ENCODE data around the gene AGBL1. TPM values are rescaled to one million over a fixed set of nuclear protein-coding genes. Genes with fewer than 3 reads are reported as not detected.

AGBL1 gene
- total RNA-seq, 1 experiment from 2014 or later: not detected

GRCh38 chr15:86645925-86646500, 566.3 kb downstream of the AGBL1 start:
- no peak for DNase-seq (ENCODE audit: low read depth)

GRCh38 chr15:86647810-86648440, 568.3 kb downstream of the AGBL1 start:
- no peak for DNase-seq (ENCODE audit: low read depth)

GRCh38 chr15:86649277-86649676, 569.6 kb downstream of the AGBL1 start:
- DNase-seq (ENCODE audit: low read depth): no peak

GRCh38 chr15:86650094-86650493, 570.4 kb downstream of the AGBL1 start:
- DNase-seq (ENCODE audit: low read depth): peak; percentile 56

- DNase-seq (ENCODE audit: low read depth): no peak
These were observed 573.9 kb downstream of the AGBL1 start for GRCh38 chr15:86653344-86654197.

GRCh38 chr15:86654501-86654900, 574.8 kb downstream of the AGBL1 start:
- no peak for DNase-seq (ENCODE audit: low read depth)

- no peak for DNase-seq (ENCODE audit: low read depth)
These were observed 577.6 kb downstream of the AGBL1 start for GRCh38 chr15:86657305-86657704.

GRCh38 chr15:86659724-86660411, 580.2 kb downstream of the AGBL1 start:
- no peak for DNase-seq (ENCODE audit: low read depth)

- no peak for DNase-seq (ENCODE audit: low read depth)
These were observed 581.9 kb downstream of the AGBL1 start for GRCh38 chr15:86661580-86661979.

- no peak for DNase-seq (ENCODE audit: low read depth)
These were observed 583.6 kb downstream of the AGBL1 start for GRCh38 chr15:86663304-86663703.

GRCh38 chr15:86663979-86664378, 584.3 kb downstream of the AGBL1 start:
- no peak for DNase-seq (ENCODE audit: low read depth)

GRCh38 chr15:86664581-86664980, 584.9 kb downstream of the AGBL1 start:
- no peak for DNase-seq (ENCODE audit: low read depth)

GRCh38 chr15:86676002-86676401, 596.3 kb downstream of the AGBL1 start:
- no peak for DNase-seq (ENCODE audit: low read depth)

GRCh38 chr15:86677278-86677677, 597.6 kb downstream of the AGBL1 start:
- DNase-seq (ENCODE audit: low read depth): no peak

- no peak for DNase-seq (ENCODE audit: low read depth)
These were observed 605.6 kb downstream of the AGBL1 start for GRCh38 chr15:86685263-86685662.

GRCh38 chr15:86689006-86689405, 609.3 kb downstream of the AGBL1 start:
- DNase-seq (ENCODE audit: low read depth): no peak

- peak; percentile 3 for DNase-seq (ENCODE audit: low read depth)
These were observed 610.9 kb downstream of the AGBL1 start for GRCh38 chr15:86690566-86690965.

GRCh38 chr15:86691091-86691663, 611.5 kb downstream of the AGBL1 start:
- peak; percentile 0 for DNase-seq (ENCODE audit: low read depth)

GRCh38 chr15:86700864-86701610, 621.4 kb downstream of the AGBL1 start:
- no peak for DNase-seq (ENCODE audit: low read depth)

- no peak for DNase-seq (ENCODE audit: low read depth)
These were observed 621.9 kb downstream of the AGBL1 start for GRCh38 chr15:86701611-86701963.

- no peak for DNase-seq (ENCODE audit: low read depth)
These were observed 627.1 kb downstream of the AGBL1 start for GRCh38 chr15:86706813-86707212.

Data from M059J (cell line).